GM23248 (cell line): ENCODE measurements around the gene ANKRD13B. TPM values are rescaled to one million over a fixed set of nuclear protein-coding genes. Genes with fewer than 3 reads are reported as not detected.
A peak's percentile ranks its signal among the peaks of the same experiment; 100 is the strongest.

ENCODE experiments used
- DNase-seq: peaks from one replicate; pipeline ENCODE4 v3.0.0-alpha.2; 2015
- H2AFZ ChIP-seq: fragments of 200-600 bp; sonication (generic); 2 replicates; pipeline ENCODE4 v1.6.1; 2016; ENCODE audit warnings: antibody characterized with exemption
- H3F3A ChIP-seq: fragments of 200-600 bp; sonication (generic); 2 replicates; pipeline ENCODE4 v1.6.1; 2016; ENCODE audit warnings: mild to moderate bottlenecking, antibody characterized with exemption, mixed run types; ENCODE audit not compliant: insufficient read depth
- H3K27ac ChIP-seq: fragments of 200-600 bp; sonication (generic); 2 replicates; pipeline ENCODE4 v1.5.1; 2016; ENCODE audit warnings: mild to moderate bottlenecking
- H3K27me3 ChIP-seq: fragments of 200-600 bp; sonication (generic); replicated peaks from 2 replicates; pipeline ENCODE4 v1.6.1; 2016; ENCODE audit warnings: mild to moderate bottlenecking; ENCODE audit not compliant: insufficient read depth
- H3K36me3 ChIP-seq: fragments of 200-600 bp; sonication (generic); 2 replicates; pipeline ENCODE4 v1.6.1; 2016; ENCODE audit warnings: low read depth, mild to moderate bottlenecking
- H3K4me1 ChIP-seq: fragments of 200-600 bp; sonication (generic); 2 replicates; pipeline ENCODE4 v1.6.1; 2016; ENCODE audit warnings: mild to moderate bottlenecking; ENCODE audit not compliant: insufficient read depth
- H3K4me2 ChIP-seq: fragments of 200-600 bp; sonication (generic); one replicate; pipeline ENCODE4 v1.6.1; 2016; ENCODE audit warnings: mild to moderate bottlenecking; ENCODE audit not compliant: unreplicated experiment
- H3K4me3 ChIP-seq: fragments of 200-600 bp; sonication (generic); 2 replicates; pipeline ENCODE4 v1.5.1; 2016; ENCODE audit warnings: mild to moderate bottlenecking
- H3K79me2 ChIP-seq: fragments of 200-600 bp; sonication (generic); 2 replicates; pipeline ENCODE4 v1.6.1; 2016; ENCODE audit warnings: mild to moderate bottlenecking; ENCODE audit not compliant: insufficient read depth
- H3K9ac ChIP-seq: fragments of 200-600 bp; sonication (generic); 2 replicates; pipeline ENCODE4 v1.6.1; 2016; ENCODE audit warnings: mild to moderate bottlenecking
- H3K9me2 ChIP-seq: fragments of 200-600 bp; sonication (generic); 2 replicates; pipeline ENCODE4 v1.6.1; 2016; ENCODE audit warnings: mixed run types, mild to moderate bottlenecking, moderate library complexity; ENCODE audit not compliant: insufficient read depth
- H3K9me3 ChIP-seq: fragments of 200-600 bp; sonication (generic); one replicate; pipeline ENCODE4 v1.6.1; 2017; ENCODE audit warnings: low read depth
- H4K20me1 ChIP-seq: fragments of 200-600 bp; sonication (generic); 2 replicates; pipeline ENCODE4 v1.6.0; 2016; ENCODE audit not compliant: insufficient read depth
- EZH2 ChIP-seq: fragments of 200-600 bp; sonication (generic); IDR thresholded peaks from 2 replicates; pipeline ENCODE4 v1.6.1; 2018; ENCODE audit warnings: antibody characterized with exemption, mild to moderate bottlenecking; ENCODE audit not compliant: insufficient read depth, poor library complexity, severe bottlenecking
- EZH2phosphoT487 ChIP-seq: fragments of 200-600 bp; sonication (generic); IDR thresholded peaks from 2 replicates; pipeline ENCODE4 v1.6.1; 2018; ENCODE audit warnings: antibody characterized with exemption, moderate library complexity, mild to moderate bottlenecking, low read depth; ENCODE audit not compliant: insufficient read depth
- WGBS, 2 experiments: methylation state at CpG; one replicate each; pipeline ENCODE4 v1.1.6; 2015 to 2017; ENCODE audit warnings: low lambda C conversion rate in 2 of 2, low coverage in 1 of 2; ENCODE audit errors: missing lambda C conversion rate in 2 of 2; 5-methylcytosine and 5-hydroxymethylcytosine counted together
- in situ Hi-C: fragments of 300-500 bp; cut with MboI; formaldehyde crosslinking; loops from 2 replicates; pipeline ENCODE4 v1.15.0; 2020
- polyA plus RNA-seq: library from polyadenylated mRNA; unstranded; fragments of >200 nt; fragmentation: Nextera tagmentation; extraction: Ambion mirVana; gene quantifications from 2 replicates; pipeline ENCODE4 v1.2.1, GENCODE V29; 2016
- total RNA-seq: library from RNA; depleted of rRNA; stranded (reverse); fragments of >200 nt; shearing (Covaris generic); gene quantifications from 2 replicates; pipeline ENCODE4 v1.2.3, GENCODE V29; 2014

The ANKRD13B gene
- total and polyA plus RNA-seq, 2 experiments from 2014 or later = 1.7 to 9.4 TPM

GRCh38 chr17:29563816-29564215 is 29.1 kb upstream of the ANKRD13B start:
- TF ChIP-seq EZH2 (no peak), EZH2phosphoT487 (no peak)
- no peak for DNase-seq
- H3K4me1 ChIP-seq = no peaks in the 10 kb centered on the region
- no peaks in the 10 kb centered on the region for H4K20me1 ChIP-seq
- H3K27me3 ChIP-seq = no peaks in the 10 kb centered on the region
- H3K9me2 ChIP-seq = no peaks in the 10 kb centered on the region
- H3K79me2 ChIP-seq = no peaks in the 10 kb centered on the region
- no peaks in the 10 kb centered on the region for H3K9me3 ChIP-seq
- H3K36me3 ChIP-seq = no peaks in the 10 kb centered on the region
- H3K9ac ChIP-seq = no peak overlapping the region
- in situ Hi-C loops = loop anchor here (25.0 kb wide), 1 partner anchor 102 kb away; no protein-coding TSS in a partner anchor
- no peak overlapping the region for H3K4me2 ChIP-seq
- H3F3A ChIP-seq = no peaks in the 10 kb centered on the region
- 100% methylated on average over 3 of the region's 3 CpGs for WGBS, 2 experiments
- no peak overlapping the region for H3K4me3 ChIP-seq
- no peak overlapping the region for H2AFZ ChIP-seq
- no peak overlapping the region for H3K27ac ChIP-seq

- H3F3A ChIP-seq = peaks cover 5% of the 10 kb centered on the region; the same call in 1 of the 2 replicates
- peak overlapping the region; percentile 29; the same call in 1 of the 2 replicates for H3K9ac ChIP-seq
- 15 to 20% methylated on average over 55 of the region's 55 CpGs for WGBS, 2 experiments
- H2AFZ ChIP-seq = peak overlapping the region; percentile 82
- no peaks in the 10 kb centered on the region for H3K36me3 ChIP-seq
- no peaks in the 10 kb centered on the region for H3K27me3 ChIP-seq
- H3K9me3 ChIP-seq = no peaks in the 10 kb centered on the region
- DNase-seq = peak; percentile 27
- H3K9me2 ChIP-seq = no peaks in the 10 kb centered on the region
- peak overlapping the region; percentile 91 for H3K4me3 ChIP-seq
- H3K4me2 ChIP-seq = peak overlapping the region; percentile 54
- no peaks in the 10 kb centered on the region for H4K20me1 ChIP-seq
- H3K27ac ChIP-seq = no peak overlapping the region
- in situ Hi-C loops = loop anchor here (25.0 kb wide), 1 partner anchor 104 kb away; no protein-coding TSS in a partner anchor
- no peak for TF ChIP-seq EZH2
- TF ChIP-seq EZH2phosphoT487 = no peak
- H3K79me2 ChIP-seq = no peaks in the 10 kb centered on the region
- H3K4me1 ChIP-seq = peaks cover 4% of the 10 kb centered on the region; the same call in 1 of the 2 replicates
These were observed 27.1 kb upstream of the ANKRD13B start for GRCh38 chr17:29565643-29566472.

GRCh38 chr17:29566473-29567303 is 26.2 kb upstream of the ANKRD13B start, which contains the start of gene ABHD15:
TSS of gene ABHD15 (minus strand) at chr17:29567037. CDS start at chr17:29566966, 71 bp downstream.
- WGBS, 2 experiments = 2 to 3% methylated on average over 67 to 69 of the region's 94 CpGs
- in situ Hi-C loops = loop anchor here (25.0 kb wide), 1 partner anchor 104 kb away; no protein-coding TSS in a partner anchor
- no peaks in the 10 kb centered on the region for H3K36me3 ChIP-seq
- H3K4me2 ChIP-seq = peak within 1 kb of the TSS; percentile 92
- TF ChIP-seq EZH2phosphoT487 (no peak), EZH2 (no peak)
- peak within 1 kb of the TSS; percentile 67 for H3K9ac ChIP-seq
- H3F3A ChIP-seq = peaks cover 5% of the 10 kb centered on the region; the same call in 1 of the 2 replicates
- DNase-seq = peak; percentile 92
- H2AFZ ChIP-seq = peak within 1 kb of the TSS; percentile 90
- no peaks in the 10 kb centered on the region for H3K27me3 ChIP-seq
- H4K20me1 ChIP-seq = no peaks in the 10 kb centered on the region
- no peaks in the 10 kb centered on the region for H3K9me3 ChIP-seq
- peaks cover 4% of the 10 kb centered on the region; the same call in 1 of the 2 replicates for H3K4me1 ChIP-seq
- H3K4me3 ChIP-seq = peak within 1 kb of the TSS; percentile 91
- peak within 1 kb of the TSS; percentile 54 for H3K27ac ChIP-seq
- H3K9me2 ChIP-seq = no peaks in the 10 kb centered on the region
- no peaks in the 10 kb centered on the region for H3K79me2 ChIP-seq

- Histone ChIP-seq H3F3A (peaks cover 5% of the 10 kb centered on the region; the same call in 1 of the 2 replicates), H3K9me2 (no peaks in the 10 kb centered on the region), H3K9ac (peak overlapping the region; percentile 67), H3K9me3 (no peaks in the 10 kb centered on the region), H4K20me1 (no peaks in the 10 kb centered on the region), H3K27ac (peak overlapping the region; percentile 54; the same call in 1 of the 2 replicates), H3K4me1 (peaks cover 4% of the 10 kb centered on the region; the same call in 1 of the 2 replicates), H3K36me3 (no peaks in the 10 kb centered on the region), H3K4me2 (peak overlapping the region; percentile 92), H3K4me3 (peak overlapping the region; percentile 91), H3K27me3 (no peaks in the 10 kb centered on the region), H2AFZ (peak overlapping the region; percentile 90), H3K79me2 (no peaks in the 10 kb centered on the region)
- no peak for TF ChIP-seq EZH2phosphoT487
- TF ChIP-seq EZH2 = no peak
- in situ Hi-C loops = loop anchor here (25.0 kb wide), 1 partner anchor 105 kb away; no protein-coding TSS in a partner anchor
- 0% methylated on average over 1 to 12 of the region's 27 CpGs for WGBS, 2 experiments
- DNase-seq = peak; percentile 64
These were observed 25.7 kb upstream of the ANKRD13B start for GRCh38 chr17:29567304-29567553.
